Measurements from ENCODE around the gene TTC7B. TPM values are rescaled to one million over a fixed set of nuclear protein-coding genes. Genes with fewer than 3 reads are reported as not detected.

TTC7B gene
- total and polyA plus RNA-seq, 9 of the 15 experiments (the other 6 are each of a cell fraction or from before 2014, with no cell fraction given), result 2.2 to 77.2 (median 36.7) TPM

- ATAC-seq (no peak), DNase-seq (ENCODE audit: extremely low read depth in 1 of 4, low spot score in 3 of 4) (no peak), FAIRE-seq (no peak)
- Histone ChIP-seq H3K4me2 (ENCODE audit: insufficient read depth, low read length) (no peak overlapping the region), H3K27me3 (ENCODE audit: control insufficient read depth in 2 of 2, insufficient read depth in 2 of 2, low read length in 2 of 2) (no peaks in the 10 kb centered on the region), H3K9me3 (replicated peaks; ENCODE audit: control insufficient read depth, insufficient read depth, low read depth, low read length) (no peaks in the 10 kb centered on the region), H4K20me1 (replicated peaks; ENCODE audit: control insufficient read depth, insufficient read depth, low read length) (no peaks in the 10 kb centered on the region), H3K9ac (ENCODE audit: insufficient read depth in 1 of 2, low read depth in 2 of 2, low read length in 2 of 2) (peak overlapping the region in 1 of 2 experiments; percentile 68; a peak in 1 of 4 replicates), H3K4me3 (no peak overlapping the region), H3K4me1 (replicated peaks in 1 of 2; ENCODE audit: control insufficient read depth in 2 of 2, insufficient read depth in 2 of 2, low read length in 2 of 2) (peaks cover 10 to 15% of the 10 kb centered on the region in 2 experiments; a peak in 3 of 5 replicates), H2AFZ (ENCODE audit: low read depth, low read length) (no peak overlapping the region), H3K36me3 (ENCODE audit: control insufficient read depth, insufficient read depth, low read length) (no peaks in the 10 kb centered on the region), H3K27ac (ENCODE audit: extremely low read depth, low read depth, low read length) (no peak overlapping the region), H3K9me1 (ENCODE audit: control insufficient read depth, insufficient read depth, low read length) (peaks cover 5% of the 10 kb centered on the region), H3K79me2 (ENCODE audit: control insufficient read depth, insufficient read depth, low read length) (no peaks in the 10 kb centered on the region)
- no peak for TF ChIP-seq POLR2B (IDR thresholded peaks at IDR 0.05; ENCODE audit: low read depth, partially characterized antibody)
- TF ChIP-seq MCM7 (IDR thresholded peaks at IDR 0.05), result no peak
- TF ChIP-seq DDX20 (tag; IDR thresholded peaks at IDR 0.05; ENCODE audit: low read depth), result no peak
- TF ChIP-seq FOSL1 (tag; conservative IDR thresholded peaks at IDR 0.05), result no peak
- no peak for TF ChIP-seq ZNF699 (CRISPR knock-in tag; IDR thresholded peaks at IDR 0.05; ENCODE audit: insufficient replicate concordance)
- no peak for TF ChIP-seq ZKSCAN3 (CRISPR knock-in tag; IDR thresholded peaks at IDR 0.05)
- TF ChIP-seq ZFP1 (CRISPR knock-in tag; IDR thresholded peaks at IDR 0.05), result no peak
- no peak for TF ChIP-seq GTF2A2 (tag; IDR thresholded peaks at IDR 0.05)
- TF ChIP-seq CREB3 (tag; conservative IDR thresholded peaks at IDR 0.05; ENCODE audit: low read depth), result no peak
- no peak for TF ChIP-seq FOXK1 (CRISPR knock-in tag; IDR thresholded peaks at IDR 0.05; ENCODE audit: borderline replicate concordance)
- no peak for TF ChIP-seq ZC3H11A (IDR thresholded peaks at IDR 0.05; ENCODE audit: low read depth, low read length)
- no peak for TF ChIP-seq NFIC (IDR thresholded peaks at IDR 0.05)
- CTCF ChIA-PET (ENCODE audit: low intra/inter-chr PET ratio), result no interaction called here
- intact Hi-C loops (cut with micrococcal nuclease) (no loop called here), in situ Hi-C loops (cut with MboI) (no loop called here)
- 95% methylated on average over 8 of the region's 8 CpGs for WGBS (ENCODE audit: insufficient coverage, low coverage, missing lambda C conversion rate)
- BruUV-seq (replicated peaks), result no TSS peak
- POLR2A ChIA-PET, result interaction anchor here (1.0 to 1.3 kb wide), 2 partner anchors 9 to 19 kb away, joined by 3 to 5 read pairs; no protein-coding TSS in a partner anchor
Measured at GRCh38 chr14:90628825-90629224, 187.4 kb downstream of the TTC7B start.

All from K562 (cell line).